NB4 (cell line): Measurements from ENCODE around the gene PROSER2.
A peak's percentile ranks its signal among the peaks of the same experiment; 100 is the strongest.

Experiments used
- DNase-seq: peaks from one replicate; pipeline ENCODE4 v3.0.0; 2010; ENCODE audit warnings: low read depth
- H3K4me3 ChIP-seq: one replicate; pipeline ENCODE4 v1.5.1; 2011; ENCODE audit warnings: mild to moderate bottlenecking, low read depth, low read length, moderate library complexity
- CTCF ChIP-seq: IDR thresholded peaks from one replicate; pipeline ENCODE4 v1.5.1; 2012; ENCODE audit warnings: low read depth, low read length
- MAX ChIP-seq: IDR thresholded peaks from 2 replicates; pipeline ENCODE4 v1.6.1; 2011; ENCODE audit warnings: low read depth, low read length
- MYC ChIP-seq: IDR thresholded peaks from 2 replicates; pipeline ENCODE4 v1.6.1; 2011; ENCODE audit warnings: low read depth, low read length
- POLR2A ChIP-seq: IDR thresholded peaks from 2 replicates; pipeline ENCODE4 v1.6.1; 2011; ENCODE audit warnings: mild to moderate bottlenecking; ENCODE audit not compliant: insufficient read length; ENCODE audit errors: extremely low read depth

Gene PROSER2

DNA sequence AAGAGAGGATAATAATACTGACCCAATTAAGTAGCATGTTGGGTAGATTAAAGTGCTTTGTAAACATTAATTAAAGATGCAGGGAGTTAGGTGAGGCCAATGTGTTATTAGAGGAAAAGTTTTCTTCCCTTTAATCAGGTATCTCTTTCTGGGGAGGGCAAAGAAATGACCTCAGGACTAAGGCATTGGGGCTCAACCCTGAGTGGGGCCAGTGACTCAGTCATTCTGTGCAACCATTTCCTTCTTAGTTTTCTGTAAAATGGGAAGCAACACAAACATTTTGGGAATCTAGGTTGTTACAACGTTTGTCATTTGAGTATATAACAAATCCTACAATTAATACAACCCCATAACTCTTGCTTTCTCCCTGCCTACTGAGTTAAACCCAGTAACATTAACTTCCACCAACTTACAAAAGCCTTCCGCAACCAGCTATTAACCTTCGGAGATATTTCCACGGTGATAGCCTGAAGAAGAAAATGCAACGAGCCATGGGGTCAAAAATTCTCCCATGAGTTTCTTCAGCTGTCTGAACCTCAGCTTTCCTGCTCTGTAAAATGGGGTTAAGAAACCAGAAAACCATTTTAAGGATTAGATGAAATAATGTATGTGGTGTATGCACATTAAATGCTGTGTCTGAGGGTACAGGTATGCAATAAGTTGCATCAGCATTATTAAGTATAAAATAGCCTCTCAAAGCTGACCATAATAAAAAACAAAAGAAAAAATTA is 965 bp upstream of the PROSER2 start:
- H3K4me3 ChIP-seq: no peak overlapping the region
- TF ChIP-seq POLR2A (no peak), MYC (no peak)
- DNase-seq: no peak

DNA sequence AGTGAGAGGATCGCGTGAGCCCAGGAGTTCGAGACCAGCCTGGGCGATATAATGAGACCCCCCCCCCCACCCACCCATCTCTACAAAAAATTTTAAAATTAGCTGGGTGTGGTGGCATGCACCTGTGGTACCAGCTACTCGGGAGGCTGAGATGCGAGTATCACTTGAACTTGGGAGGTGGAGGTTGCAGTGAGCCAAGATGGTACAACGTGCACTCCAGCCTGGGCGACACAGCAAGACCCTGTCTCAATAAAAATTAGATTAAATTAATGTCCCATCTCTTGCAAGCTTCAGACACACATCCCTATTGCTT is 391 bp upstream of the PROSER2 start:
- no peak overlapping the region for H3K4me3 ChIP-seq
- TF ChIP-seq CTCF (no peak), POLR2A (no peak), MAX (no peak), MYC (no peak)
- no peak for DNase-seq

- H3K4me3 ChIP-seq: peak overlapping the region; percentile 30
- TF ChIP-seq MAX (no peak), POLR2A (no peak), MYC (no peak), CTCF (no peak)
- DNase-seq: no peak
Measured at GRCh38 chr10:11823989-11824346, 812 bp downstream of the PROSER2 start.

GRCh38 chr10:11824376-11824775 is 1.2 kb downstream of the PROSER2 start:
- TF ChIP-seq POLR2A: no peak
- no peak for TF ChIP-seq MAX
- TF ChIP-seq MYC: no peak
- no peak for TF ChIP-seq CTCF
- no peak for DNase-seq
- H3K4me3 ChIP-seq: no peak overlapping the region

DNA sequence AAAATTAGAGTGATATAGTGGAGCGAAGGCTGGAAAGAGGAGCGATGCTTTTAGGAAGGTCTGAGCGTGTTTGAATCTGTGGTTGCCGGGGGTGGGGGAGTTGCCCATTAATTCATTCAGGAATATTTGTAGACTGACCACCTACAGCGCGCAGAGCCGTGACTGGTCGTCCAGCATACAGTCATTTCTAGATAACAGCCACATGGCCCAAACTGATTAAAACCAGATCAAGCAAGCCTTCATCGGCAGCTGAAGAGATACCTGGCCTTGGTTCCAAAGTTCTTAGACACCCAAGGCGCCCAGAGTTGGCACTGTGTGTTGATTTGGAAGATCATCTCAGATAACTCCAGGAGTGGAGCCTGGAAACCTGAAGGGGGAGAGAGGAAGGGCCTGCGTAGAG is 1.7 kb downstream of the PROSER2 start:
- no peak for DNase-seq
- no peak overlapping the region for H3K4me3 ChIP-seq
- TF ChIP-seq POLR2A (no peak), MAX (no peak), MYC (no peak)

DNA sequence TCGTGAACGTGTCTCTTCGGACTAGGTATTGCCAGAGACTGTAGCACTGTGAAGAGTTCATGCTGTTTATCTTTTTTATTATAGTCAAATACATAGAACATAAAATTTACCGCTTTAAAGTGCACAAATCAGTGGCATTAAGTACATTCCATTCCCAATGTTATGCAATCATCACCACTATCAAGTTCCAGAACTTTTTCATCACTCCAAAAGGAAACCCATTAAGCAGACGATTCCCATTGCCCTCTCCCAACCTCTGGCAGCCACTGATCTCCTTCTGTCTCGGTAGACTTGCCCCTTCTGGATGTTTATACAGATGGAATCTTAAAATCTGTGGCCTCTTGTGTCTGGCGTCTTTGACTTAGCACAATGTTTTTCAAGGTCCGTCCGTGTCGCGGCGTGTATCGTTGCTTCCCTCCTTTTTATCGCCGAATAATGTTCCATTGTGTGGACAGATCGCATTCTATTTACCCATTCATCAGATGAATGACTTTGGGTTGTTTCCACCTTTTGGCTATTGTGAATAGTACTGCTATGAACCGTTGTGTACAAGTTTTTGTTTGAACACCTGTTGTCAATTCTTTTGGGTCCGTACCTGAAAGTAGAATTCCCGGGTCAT is 2.7 kb downstream of the PROSER2 start:
- TF ChIP-seq POLR2A (no peak), MYC (no peak), CTCF (no peak), MAX (no peak)
- H3K4me3 ChIP-seq: no peak overlapping the region
- DNase-seq: no peak

DNA sequence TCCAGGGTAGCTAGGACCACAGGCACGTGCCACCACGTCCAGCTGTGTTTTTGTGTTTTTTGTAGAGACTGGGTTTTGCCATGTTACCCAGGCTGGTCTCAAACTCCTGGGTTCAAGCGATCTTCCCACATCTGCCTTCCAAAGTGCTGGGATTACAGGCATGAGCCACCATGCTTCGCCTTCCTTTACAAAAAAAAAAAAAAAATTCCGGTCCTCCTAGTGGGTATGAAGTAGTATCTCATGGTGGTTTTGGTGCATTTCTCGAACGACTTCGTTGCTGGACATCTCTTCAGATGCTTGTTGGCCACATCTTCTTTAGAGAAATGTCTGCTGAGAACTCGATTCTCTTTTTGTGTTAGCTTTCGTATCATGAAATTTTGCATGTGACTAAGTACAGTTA is 3.9 kb downstream of the PROSER2 start:
- TF ChIP-seq MAX (no peak), MYC (no peak), CTCF (no peak), POLR2A (no peak)
- no peak for DNase-seq
- no peak overlapping the region for H3K4me3 ChIP-seq
